HepG2 (cell line): ENCODE results near the gene LMCD1. TPM values are rescaled to one million over a fixed set of nuclear protein-coding genes. Genes with fewer than 3 reads are reported as not detected.

Source experiments
- ARID5B ChIP-seq: IDR thresholded peaks from 2 replicates; pipeline ENCODE4 v1.4.0; 2020; ENCODE audit warnings: mild to moderate bottlenecking, missing genetic modification reagents
- EP300 ChIP-seq, 3 experiments: sonication (generic) in 1 of 3; formaldehyde crosslinking in 1 of 3; IDR thresholded peaks; 2 replicates each; pipeline versions ENCODE4 v1.5.1 to v1.6.1; 2011 to 2020; ENCODE audit warnings: low read depth in 2 of 3, low read length in 2 of 3, borderline replicate concordance in 1 of 3, improper control_type of control experiment in 1 of 3, mild to moderate bottlenecking in 1 of 3, missing genetic modification reagents in 1 of 3, moderate library complexity in 1 of 3
- ETV5 ChIP-seq: IDR thresholded peaks from 2 replicates; pipeline ENCODE4 v1.6.1; 2018; ENCODE audit warnings: missing biosample characterization, missing genetic modification reagents, inconsistent platforms, borderline replicate concordance
- HMGA1 ChIP-seq: sonication (generic); formaldehyde crosslinking; conservative IDR thresholded peaks from 2 replicates; pipeline ENCODE4 v1.4.0; 2020; ENCODE audit warnings: missing genetic modification reagents
- HNRNPUL1 ChIP-seq: fragments of 200-400 bp; formaldehyde crosslinking; IDR thresholded peaks from 2 replicates; pipeline ENCODE4 v1.6.1; 2017; ENCODE audit warnings: low read depth, mild to moderate bottlenecking, low read length, moderate library complexity
- HOXA9 ChIP-seq: sonication (generic); formaldehyde crosslinking; IDR thresholded peaks from 2 replicates; pipeline ENCODE4 v1.8.1; 2022; ENCODE audit warnings: missing genetic modification reagents, mild to moderate bottlenecking, moderate library complexity, borderline replicate concordance
- KLF15 ChIP-seq: sonication (generic); formaldehyde crosslinking; IDR thresholded peaks from 2 replicates; pipeline ENCODE4 v1.8.1; 2023; ENCODE audit warnings: borderline replicate concordance, mild to moderate bottlenecking, inconsistent platforms, missing genetic modification reagents, mixed read lengths
- RFXAP ChIP-seq: sonication (generic); formaldehyde crosslinking; IDR thresholded peaks from 2 replicates; pipeline ENCODE4 v1.4.0; 2020; ENCODE audit warnings: missing genetic modification reagents, borderline replicate concordance
- RXRB ChIP-seq: IDR thresholded peaks from 2 replicates; pipeline ENCODE4 v1.6.1; 2016; ENCODE audit warnings: borderline replicate concordance, missing genetic modification reagents, missing compliant biosample characterization
- SALL1 ChIP-seq: sonication (generic); formaldehyde crosslinking; IDR thresholded peaks from 2 replicates; pipeline ENCODE4 v1.8.0; 2022; ENCODE audit warnings: mild to moderate bottlenecking, missing genetic modification reagents
- TCF7 ChIP-seq: sonication (generic); IDR thresholded peaks from 2 replicates; pipeline ENCODE4 v1.6.1; 2016; ENCODE audit warnings: antibody characterized with exemption, low read depth
- YEATS4 ChIP-seq: sonication (generic); formaldehyde crosslinking; IDR thresholded peaks from 2 replicates; pipeline ENCODE4 v1.4.0; 2020; ENCODE audit warnings: missing genetic modification reagents, borderline replicate concordance
- ZBTB46 ChIP-seq: sonication (generic); formaldehyde crosslinking; IDR thresholded peaks from 2 replicates; pipeline ENCODE4 v1.4.0; 2020; ENCODE audit warnings: mild to moderate bottlenecking, missing genetic modification reagents, borderline replicate concordance
- ZFAT ChIP-seq: sonication (generic); formaldehyde crosslinking; conservative IDR thresholded peaks from 2 replicates; pipeline ENCODE4 v1.8.1; 2023; ENCODE audit warnings: missing genetic modification reagents, inconsistent platforms
- ZFYVE20 ChIP-seq: sonication (generic); formaldehyde crosslinking; IDR thresholded peaks from 2 replicates; pipeline ENCODE4 v1.8.0; 2023; ENCODE audit warnings: low read depth, mild to moderate bottlenecking, moderate library complexity, missing genetic modification reagents, borderline replicate concordance
- ZNF44 ChIP-seq: sonication (generic); formaldehyde crosslinking; IDR thresholded peaks from 2 replicates; pipeline ENCODE4 v1.5.1; 2020; ENCODE audit warnings: mild to moderate bottlenecking, missing genetic modification reagents
- ZNF737 ChIP-seq: sonication (generic); formaldehyde crosslinking; IDR thresholded peaks from 2 replicates; pipeline ENCODE4 v1.5.0; 2020; ENCODE audit warnings: missing genetic modification reagents, mild to moderate bottlenecking, borderline replicate concordance
- ZSCAN21 ChIP-seq: sonication (generic); formaldehyde crosslinking; IDR thresholded peaks from 2 replicates; pipeline ENCODE4 v1.8.0; 2022; ENCODE audit warnings: mild to moderate bottlenecking, missing genetic modification reagents, moderate library complexity, borderline replicate concordance
- polyA plus RNA-seq, 8 experiments: library from polyadenylated mRNA; depleted of rRNA in 3 of 8; stranded (reverse) in 7 of 8; unstranded in 1 of 8; fragments of >200 nt; fragmentation: Illumina TruSeq in 4 of 8; extraction: Trizol in 4 of 8; gene quantifications; 2 replicates each; pipeline versions ENCODE4 v1.2.1 to v1.2.3, GENCODE V29; 2011 to 2016; ENCODE audit warnings: low read depth in 4 of 8, missing spikeins in 1 of 8, mixed read lengths in 1 of 8; ENCODE audit not compliant: insufficient read depth in 1 of 8
- total RNA-seq, 5 experiments: library from RNA; depleted of rRNA; stranded (reverse); fragments of >200 nt; fragmentation: Illumina TruSeq; extraction: Trizol; gene quantifications; 2 replicates each; pipeline ENCODE4 v1.2.3, GENCODE V29; 2016; ENCODE audit warnings: low read depth in 1 of 5
- TF ChIP-seq, protein P1 (sequence below): sonication (generic); formaldehyde crosslinking; IDR thresholded peaks from 2 replicates; pipeline ENCODE4 v1.8.1; 2023; ENCODE audit warnings: mild to moderate bottlenecking, inconsistent platforms, moderate library complexity, missing genetic modification reagents, borderline replicate concordance

The LMCD1 gene
- total and polyA plus RNA-seq, 2 of the 13 experiments (the other 11 are each of a cell fraction or from before 2014, with no cell fraction given) = 6.2 to 7.1 TPM

- peak in 1 of 2 experiments; percentile 63; a peak in 1 of 4 replicates for TF ChIP-seq EP300 (IDR thresholded peaks at IDR 0.05; ENCODE audit: low read depth in 2 of 2, low read length in 2 of 2)
- TF ChIP-seq EP300 (CRISPR knock-in tag; IDR thresholded peaks at IDR 0.05; ENCODE audit: borderline replicate concordance) = no peak
- TF ChIP-seq ZNF737 (CRISPR knock-in tag) = no peak
- TF ChIP-seq ETV5 = peak; percentile 20; the same call in 1 of the 2 replicates
- TF ChIP-seq ZFYVE20 (CRISPR knock-in tag) = no peak
- no peak for TF ChIP-seq HNRNPUL1
- TF ChIP-seq RXRB = 0 out of 2 replicates have a peak, but pooled peaks have one; percentile 14
- TF ChIP-seq ZBTB46 (CRISPR knock-in tag) = no peak
- no peak for TF ChIP-seq HMGA1 (CRISPR knock-in tag)
- no peak for TF ChIP-seq ZFAT
- TF ChIP-seq KLF15 (CRISPR knock-in tag) = no peak
- peak; percentile 54; the same call in 1 of the 2 replicates for TF ChIP-seq SALL1 (CRISPR knock-in tag)
- TF ChIP-seq HOXA9 (CRISPR knock-in tag) = no peak
- TF ChIP-seq ZNF44 (CRISPR knock-in tag) = no peak
- peak; percentile 72 for TF ChIP-seq TCF7
- no peak for TF ChIP-seq YEATS4
- TF ChIP-seq RFXAP = no peak
- TF ChIP-seq, protein P1, sequence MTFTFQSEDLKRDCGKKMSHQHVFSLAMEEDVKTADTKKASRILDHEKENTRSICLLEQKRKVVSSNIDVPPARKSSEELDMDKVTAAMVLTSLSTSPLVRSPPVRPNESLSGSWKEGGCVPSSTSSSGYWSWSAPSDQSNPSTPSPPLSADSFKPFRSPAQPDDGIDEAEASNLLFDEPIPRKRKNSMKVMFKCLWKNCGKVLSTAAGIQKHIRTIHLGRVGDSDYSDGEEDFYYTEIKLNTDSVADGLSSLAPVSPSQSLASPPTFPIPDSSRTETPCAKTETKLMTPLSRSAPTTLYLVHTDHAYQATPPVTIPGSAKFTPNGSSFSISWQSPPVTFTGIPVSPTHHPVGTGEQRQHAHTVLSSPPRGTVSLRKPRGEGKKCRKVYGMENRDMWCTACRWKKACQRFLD (CRISPR knock-in tag) = no peak
- TF ChIP-seq ARID5B (CRISPR knock-in tag) = peak; percentile 67
- TF ChIP-seq ZSCAN21 (CRISPR knock-in tag) = no peak
Measured at GRCh38 chr3:8532251-8532871, 30.7 kb downstream of the LMCD1 start (continued).
